Pulmonary artery endothelial cell (primary cell): ENCODE measurements around the gene SYNRG. TPM values are rescaled to one million over a fixed set of nuclear protein-coding genes. Genes with fewer than 3 reads are reported as not detected.
"Not testable (repeated sequence)": the region's sequence is repeated elsewhere in the genome, so short reads cannot be mapped to it uniquely, and the experiment has no call there.

Source experiments
- DNase-seq: peaks from one replicate; pipeline ENCODE4 v3.0.0-alpha.2; 2011; ENCODE audit warnings: low read depth, low spot score
- total RNA-seq: library from RNA; depleted of rRNA; stranded (reverse); fragments of >200 nt; gene quantifications from 2 replicates; pipeline ENCODE4 v1.2.3, GENCODE V29; 2014

SYNRG gene
- total RNA-seq, 1 donor from 2014 or later, result 12.0 TPM

- no peak for DNase-seq
Measured at GRCh38 chr17:37541880-37542660, 67.1 kb downstream of the SYNRG start.

- DNase-seq, result no peak
Measured at GRCh38 chr17:37538981-37539659, 70.1 kb downstream of the SYNRG start.

- no peak for DNase-seq
Measured at GRCh38 chr17:37535906-37536305, 73.3 kb downstream of the SYNRG start.

- no peak for DNase-seq
Measured at GRCh38 chr17:37532756-37533155, 76.5 kb downstream of the SYNRG start.

DNA sequence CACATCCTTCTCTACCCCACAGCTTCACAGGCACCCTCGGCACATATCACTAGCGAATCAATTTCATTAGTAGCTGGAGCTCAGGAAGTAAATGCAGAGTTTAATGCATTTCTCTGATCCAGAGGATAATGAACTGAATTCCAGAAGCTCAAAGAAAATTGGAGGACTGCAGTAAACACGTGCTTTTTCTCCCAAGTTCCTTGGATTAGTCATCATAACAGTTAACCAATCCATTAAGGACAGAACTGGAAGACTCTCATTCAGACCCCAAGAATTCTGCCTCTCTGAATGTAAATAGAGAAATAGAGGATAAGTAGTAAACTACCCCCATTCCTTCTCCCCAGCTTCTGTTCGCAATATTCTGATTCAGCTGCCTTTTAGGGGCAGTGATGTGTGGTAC, 78.8 kb downstream of the SYNRG start:
- no peak for DNase-seq

DNA sequence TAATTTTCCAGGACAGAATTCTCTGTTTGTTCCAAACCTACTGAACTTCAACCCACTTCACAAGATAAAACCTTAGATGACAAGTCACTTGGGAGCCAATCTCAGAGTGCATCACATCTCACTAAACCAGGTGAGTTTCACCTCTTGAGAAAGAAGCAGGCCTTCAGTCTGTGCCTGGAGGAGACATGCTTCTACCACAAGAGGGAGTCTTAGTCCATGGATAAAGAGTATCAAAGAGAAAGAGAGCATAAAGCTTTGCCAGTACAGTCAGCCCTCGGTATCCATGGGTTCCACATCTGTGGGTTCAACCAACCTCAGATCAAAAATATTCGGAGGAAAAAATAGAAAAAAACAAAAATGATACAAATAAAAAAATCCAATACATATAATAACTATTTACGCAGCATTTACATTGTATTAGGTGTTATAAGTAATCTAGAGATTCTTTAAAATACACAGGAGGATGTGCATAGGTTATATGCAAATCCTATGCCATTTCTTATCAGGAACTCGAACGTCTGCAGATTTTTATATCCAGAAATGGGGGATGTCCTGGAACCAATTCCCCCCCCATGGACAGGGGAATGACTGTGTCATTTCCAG, 81.9 kb downstream of the SYNRG start:
- peak; percentile 11 for DNase-seq

GRCh38 chr17:37523715-37524219, 85.5 kb downstream of the SYNRG start:
- DNase-seq, result no peak

DNA sequence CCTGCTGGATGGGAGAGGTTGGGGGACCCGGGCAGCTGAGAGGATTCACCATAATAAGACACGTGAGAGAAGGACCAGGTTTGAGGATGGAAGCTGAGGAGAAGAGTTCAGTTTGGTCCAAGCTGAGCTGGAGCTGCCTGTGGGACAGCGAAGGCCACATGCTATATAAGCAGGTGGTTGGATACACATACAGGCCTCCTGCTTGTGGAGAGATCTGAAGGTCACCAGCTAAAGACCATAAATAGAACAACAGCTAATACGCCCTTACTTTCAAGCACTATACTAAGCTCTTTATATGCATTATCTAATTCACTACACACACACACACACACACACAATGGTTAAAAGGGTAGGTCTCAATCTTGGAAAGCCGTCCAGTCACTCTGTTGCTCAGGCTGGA, 87.4 kb downstream of the SYNRG start:
- no peak for DNase-seq

DNA sequence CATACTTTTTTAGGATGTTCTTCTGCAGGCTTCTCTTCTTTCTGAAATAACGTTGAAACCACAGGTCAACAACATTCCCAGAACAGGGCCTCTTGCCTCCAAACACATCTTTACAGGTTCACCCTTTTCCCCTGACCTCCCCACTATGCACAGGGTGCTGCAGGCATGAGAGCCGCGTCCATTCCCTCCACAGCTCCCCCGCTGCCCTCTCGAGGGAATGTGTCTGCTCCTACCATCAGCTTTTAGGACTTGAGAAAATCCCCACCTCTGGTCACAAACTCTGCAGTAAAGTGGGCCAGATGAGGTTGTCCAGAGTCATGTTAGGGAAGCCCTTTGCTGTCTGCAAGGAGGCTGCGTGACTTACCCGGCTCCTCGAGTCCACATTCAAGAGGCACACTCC, 89.0 kb downstream of the SYNRG start:
- DNase-seq, result no peak

DNA sequence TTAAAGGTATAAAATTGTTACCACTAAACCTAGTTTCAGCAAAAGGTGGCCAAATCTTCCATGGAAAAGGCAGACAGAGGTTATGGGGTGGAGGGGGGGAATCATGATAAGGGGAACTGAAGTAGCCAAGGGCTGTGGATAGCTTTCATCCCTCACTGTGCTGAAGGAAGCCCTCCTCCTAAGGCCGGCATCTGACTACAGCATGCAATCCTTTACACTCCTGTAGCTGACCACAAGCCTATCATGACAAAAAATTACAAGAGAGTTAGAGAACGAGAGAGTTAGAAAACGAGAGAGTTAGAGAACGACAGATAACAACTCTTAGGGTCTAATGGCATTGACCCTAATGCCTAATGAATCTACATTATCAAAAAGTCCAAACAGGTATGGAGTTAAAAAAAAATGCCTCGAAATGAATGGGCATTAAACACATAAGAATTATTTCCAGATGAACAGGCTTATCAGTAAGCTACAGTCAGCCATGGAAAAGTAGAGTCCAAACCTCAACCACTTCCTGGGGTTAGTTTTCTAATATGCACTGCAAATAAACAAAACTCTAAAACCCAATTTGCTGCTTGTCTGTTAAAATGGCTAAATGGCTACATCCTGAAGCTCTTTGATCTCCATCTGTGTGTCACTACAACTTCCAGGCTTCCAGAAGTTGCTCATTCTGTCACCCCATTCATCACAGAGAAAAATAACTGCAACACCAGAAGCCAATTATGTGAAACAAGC, 89.8 kb downstream of the SYNRG start:
- DNase-seq, result no peak

- no peak for DNase-seq
Measured at GRCh38 chr17:37518826-37519225, 90.4 kb downstream of the SYNRG start.

DNA sequence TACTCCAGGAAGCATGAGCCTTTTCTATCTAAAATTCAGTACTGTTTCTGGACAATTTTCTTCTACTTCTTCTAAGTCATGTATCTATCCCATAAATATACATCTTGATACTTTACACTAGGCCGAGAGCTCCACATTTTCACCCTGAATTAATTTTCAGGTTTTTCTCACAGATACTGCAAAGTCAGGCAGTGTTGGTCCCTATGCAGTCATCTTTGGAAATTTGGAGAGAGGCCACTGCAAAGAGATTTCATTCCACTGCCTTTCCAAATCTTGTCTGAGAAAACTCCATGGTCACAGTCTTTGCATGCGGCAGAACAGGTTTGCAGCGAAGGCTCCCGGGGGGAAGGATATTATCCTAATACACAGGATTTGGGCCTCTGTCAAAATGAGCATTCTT, 91.3 kb downstream of the SYNRG start:
- DNase-seq, result no peak

DNA sequence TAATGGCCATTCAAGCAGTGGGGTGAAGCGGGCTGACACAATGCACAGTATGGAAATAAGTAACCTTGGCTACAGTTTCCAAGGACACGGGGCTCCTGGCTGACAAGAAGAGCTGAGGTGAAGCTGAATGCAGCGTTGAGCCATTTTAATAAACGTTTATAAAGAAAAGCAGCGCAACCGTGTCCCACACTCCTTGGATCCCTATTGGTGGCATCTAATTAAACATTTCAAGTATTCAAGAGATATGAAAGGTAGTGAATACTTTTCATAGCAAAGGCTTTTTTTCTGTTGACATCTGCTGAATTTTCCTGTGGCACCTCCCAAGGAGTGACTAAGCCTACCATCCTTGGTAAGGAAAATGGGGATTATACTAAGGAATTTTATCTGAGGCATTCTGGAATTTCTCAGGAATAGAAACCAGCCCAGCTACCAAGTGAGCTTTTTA, 93.1 kb downstream of the SYNRG start:
- DNase-seq, result no peak

- no peak for DNase-seq
Measured at GRCh38 chr17:37513711-37514110, 95.5 kb downstream of the SYNRG start.

- DNase-seq, result no peak
Measured at GRCh38 chr17:37512442-37513068, 96.7 kb downstream of the SYNRG start.

DNA sequence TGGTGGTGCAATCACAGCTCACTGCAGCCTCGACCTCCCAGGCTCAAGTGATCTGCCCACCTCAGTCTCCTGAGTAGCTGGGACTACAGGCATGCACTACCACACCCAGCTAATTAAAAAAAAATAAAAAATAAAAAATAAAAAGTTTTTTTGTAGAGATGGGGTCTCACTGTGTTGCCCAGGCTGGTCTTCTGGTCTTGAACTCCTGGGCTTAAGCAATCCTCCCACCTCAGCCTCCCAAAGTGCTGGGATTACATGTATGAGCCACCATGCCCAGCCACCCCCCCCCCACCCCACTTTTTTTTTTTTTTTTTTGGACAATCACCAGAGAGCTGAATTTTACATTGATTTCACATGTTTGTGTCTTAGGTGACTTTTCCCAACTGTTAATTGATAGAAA, 97.6 kb downstream of the SYNRG start:
- DNase-seq, result not testable (repeated sequence)

DNA sequence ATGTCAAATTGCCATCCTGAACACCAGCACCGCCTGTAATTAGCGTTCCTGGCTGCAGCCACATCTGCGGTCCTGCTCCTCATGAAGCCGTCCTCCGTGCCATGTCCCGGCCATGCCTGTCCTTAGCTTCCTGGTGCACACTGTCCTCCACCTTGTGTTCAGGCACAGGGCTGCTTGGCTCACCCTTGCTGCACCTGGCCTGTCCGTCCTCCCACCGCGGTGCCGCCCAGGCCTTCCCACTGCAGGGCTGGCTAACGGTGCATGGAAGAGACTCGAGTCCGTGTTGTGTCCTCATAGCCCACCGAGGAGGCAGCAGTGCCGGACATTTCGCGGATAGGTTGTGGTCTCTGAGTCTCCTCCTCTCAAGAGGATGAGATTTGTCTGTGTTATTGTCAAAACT, 99.2 kb downstream of the SYNRG start:
- DNase-seq, result no peak

- DNase-seq, result no peak
Measured at GRCh38 chr17:37507111-37507510, 102.1 kb downstream of the SYNRG start.

- no peak for DNase-seq
Measured at GRCh38 chr17:37506678-37507077, 102.5 kb downstream of the SYNRG start.

GRCh38 chr17:37505333-37505732, 103.9 kb downstream of the SYNRG start:
- DNase-seq, result no peak

DNA sequence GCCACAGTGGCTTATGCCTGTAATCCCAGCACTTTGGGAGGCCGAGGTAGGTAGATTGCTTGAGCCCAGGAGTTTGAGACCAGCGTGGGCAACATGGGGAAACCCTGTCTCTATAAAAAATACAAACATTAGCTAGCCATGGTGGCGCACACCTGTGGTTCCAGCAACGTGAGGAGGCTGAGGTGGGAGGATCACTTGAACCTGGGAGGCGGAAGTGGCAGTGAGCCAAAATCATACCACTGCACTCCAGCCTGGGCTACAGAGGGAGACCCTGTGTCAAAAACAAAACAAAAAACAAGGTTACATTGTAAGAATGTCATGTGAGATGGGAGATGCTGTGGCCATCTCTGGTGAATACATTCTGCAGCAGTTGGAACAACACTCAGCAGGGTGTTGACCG, 106.1 kb downstream of the SYNRG start:
- DNase-seq, result no peak
